Measurements from ENCODE around the gene TMEM91.
"Not testable (repeated sequence)": the region's sequence is repeated elsewhere in the genome, so short reads cannot be mapped to it uniquely, and the experiment has no call there.

TMEM91 gene

GRCh38 chr19:41376241-41376997, at the start of gene TMEM91:
Gene TMEM91, plus strand, starts transcription at chr19:41376533. Its CDS starts 1,777 bp downstream, at chr19:41378310.
- no peak for DNase-seq

DNA sequence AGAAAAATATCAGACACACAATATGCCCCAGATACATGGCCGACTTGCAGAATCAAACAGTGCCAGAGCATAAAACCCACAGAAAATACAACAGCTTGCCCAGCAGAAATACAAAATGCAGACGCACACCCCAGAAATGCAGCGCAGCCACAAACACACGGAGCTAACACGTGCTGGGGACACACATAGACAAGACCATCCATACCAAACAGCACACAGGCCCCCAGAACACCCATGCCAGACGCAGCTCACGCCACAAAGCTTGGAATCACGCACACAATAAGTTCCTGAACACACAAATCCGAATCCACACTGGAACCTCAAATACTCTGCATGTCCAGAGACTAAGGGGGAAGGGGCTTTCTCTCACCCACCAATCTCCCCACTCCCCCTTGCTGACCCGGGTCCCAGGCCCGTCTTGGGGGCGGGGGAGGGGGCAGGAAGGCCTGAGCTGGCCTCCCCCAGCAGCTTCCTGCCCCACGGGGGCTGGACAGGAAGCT, 49.2 kb upstream of the TMEM91 start:
- DNase-seq, result no peak

GRCh38 chr19:41327576-41328156, 48.7 kb upstream of the TMEM91 start:
- peak; percentile 78 for DNase-seq

GRCh38 chr19:41328157-41328841, 48.0 kb upstream of the TMEM91 start:
- DNase-seq, result no peak

- DNase-seq, result no peak
Observed at GRCh38 chr19:41328842-41329225, 47.5 kb upstream of the TMEM91 start.

GRCh38 chr19:41330481-41330880, 45.9 kb upstream of the TMEM91 start:
- DNase-seq, result no peak

- no peak for DNase-seq
Observed at GRCh38 chr19:41330946-41331678, 45.2 kb upstream of the TMEM91 start.

DNA sequence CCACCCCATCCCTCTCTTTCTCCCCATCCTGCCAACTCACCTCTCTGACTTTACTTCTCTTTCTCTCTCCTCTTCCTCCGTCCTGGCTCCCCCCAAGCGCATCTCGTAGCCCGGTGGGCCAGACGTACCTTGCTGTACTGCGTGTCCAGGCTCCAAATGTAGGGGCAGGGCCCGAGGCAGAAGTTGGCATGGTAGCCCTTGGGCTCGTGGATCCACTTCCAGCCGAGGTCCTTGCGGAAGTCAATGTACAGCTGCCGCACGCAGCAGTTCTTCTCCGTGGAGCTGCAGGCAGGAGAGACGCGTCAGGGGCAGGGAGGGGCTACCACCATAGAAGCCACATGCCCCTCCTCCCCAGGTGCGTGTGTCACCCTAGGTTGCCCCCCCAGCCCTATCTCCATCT, 44.3 kb upstream of the TMEM91 start:
- no peak for DNase-seq

DNA sequence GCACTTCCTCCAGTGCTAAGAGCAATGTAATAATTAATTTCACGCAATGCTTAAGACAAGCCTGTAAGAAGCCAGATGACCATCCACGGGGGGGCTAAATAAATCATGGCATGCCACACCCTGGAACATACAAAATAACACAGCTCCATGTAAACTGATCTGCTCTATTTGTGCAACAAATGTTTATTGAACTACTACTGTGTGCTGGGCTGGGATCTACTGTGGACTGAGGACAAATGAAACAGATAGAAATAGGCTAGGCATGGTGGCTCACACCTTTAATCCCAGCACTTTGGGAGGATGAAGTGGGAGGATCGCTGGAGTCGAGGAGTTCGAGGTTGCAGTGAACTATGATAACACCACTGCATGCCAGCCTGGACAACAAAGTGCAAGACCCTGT, 43.9 kb upstream of the TMEM91 start:
- no peak for DNase-seq

GRCh38 chr19:41334793-41335192, 41.5 kb upstream of the TMEM91 start:
- no peak for DNase-seq

- no peak for DNase-seq
Observed at GRCh38 chr19:41335467-41335866, 40.9 kb upstream of the TMEM91 start.

DNA sequence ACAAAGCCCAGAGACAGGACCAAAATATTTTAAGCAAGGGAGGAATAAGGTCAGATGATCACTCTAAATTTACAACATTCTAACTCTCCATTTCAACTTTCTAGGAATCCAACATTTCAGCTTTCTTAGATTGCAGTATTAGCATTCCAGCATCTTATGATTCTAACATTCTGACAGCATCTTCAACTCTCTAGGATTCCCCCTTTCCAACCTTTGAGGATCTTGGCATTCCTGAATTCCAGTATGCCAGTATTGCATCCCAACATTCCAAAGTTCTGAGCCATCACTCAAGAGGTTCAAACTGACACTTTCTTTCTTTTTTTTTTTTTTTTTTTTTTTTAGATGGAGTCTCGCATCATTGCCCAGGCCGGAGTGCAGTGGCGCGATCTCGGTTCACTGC, 36.4 kb upstream of the TMEM91 start:
- no peak for DNase-seq

DNA sequence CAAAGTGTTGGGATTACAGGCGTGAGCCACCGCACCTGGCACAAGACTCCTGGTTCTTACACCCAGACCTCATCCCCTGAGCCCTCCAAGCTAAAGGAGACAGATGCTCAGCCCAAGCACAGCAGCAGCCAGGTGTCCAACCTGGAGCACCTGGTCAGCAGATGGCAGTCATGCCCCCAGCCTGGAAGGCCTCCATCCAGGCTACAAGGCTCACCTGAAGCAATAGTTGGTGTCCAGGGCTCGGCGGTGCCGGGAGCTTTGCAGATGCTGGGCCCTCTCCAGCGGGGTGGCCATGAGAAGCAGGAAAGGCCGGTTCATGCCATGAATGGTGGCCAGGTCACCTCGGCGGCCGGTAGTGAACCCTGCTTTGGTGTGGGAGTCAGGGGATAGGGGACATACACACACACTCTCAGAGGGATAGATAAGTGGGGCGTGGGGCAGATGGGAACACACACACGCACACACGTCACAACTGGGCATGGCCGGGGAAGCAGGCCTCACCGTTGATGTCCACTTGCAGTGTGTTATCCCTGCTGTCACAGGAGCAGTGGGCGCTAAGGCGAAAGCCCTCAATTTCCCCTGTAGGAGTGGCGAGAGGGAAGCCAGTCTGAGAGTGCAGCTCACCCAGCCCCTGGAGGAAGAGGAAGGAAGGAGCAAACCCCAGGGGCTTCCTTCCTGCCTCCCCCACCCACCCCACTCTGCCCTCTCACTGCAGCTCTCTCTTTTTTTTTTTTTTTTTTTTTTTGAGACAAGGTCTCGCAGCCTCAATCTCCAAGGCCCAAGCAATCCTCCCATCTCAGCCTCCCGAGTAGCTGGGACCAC, 34.5 kb upstream of the TMEM91 start:
- DNase-seq, result no peak

GRCh38 chr19:41344162-41344561, 32.2 kb upstream of the TMEM91 start:
- no peak for DNase-seq

DNA sequence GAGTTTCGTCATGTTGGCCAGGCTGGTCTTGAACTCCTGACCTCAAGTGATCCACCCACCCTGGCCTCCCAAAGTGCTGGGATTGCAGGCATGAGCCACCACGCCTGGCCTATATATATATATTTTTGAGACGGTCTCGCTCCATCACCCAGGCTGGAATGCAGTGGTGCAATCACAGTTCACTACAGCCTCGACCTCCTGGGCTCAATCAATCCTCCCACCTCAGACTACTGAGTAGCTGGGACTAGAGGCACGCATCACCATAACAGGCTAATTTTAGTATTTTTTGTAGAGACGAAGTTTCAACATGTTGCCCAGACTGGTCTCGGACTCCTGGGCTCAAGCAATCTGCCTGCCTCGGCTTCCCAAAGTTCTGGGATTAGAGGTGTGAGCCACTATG, 29.4 kb upstream of the TMEM91 start:
- DNase-seq, result not testable (repeated sequence)

GRCh38 chr19:41350735-41351338, 25.5 kb upstream of the TMEM91 start:
- DNase-seq, result no peak

DNA sequence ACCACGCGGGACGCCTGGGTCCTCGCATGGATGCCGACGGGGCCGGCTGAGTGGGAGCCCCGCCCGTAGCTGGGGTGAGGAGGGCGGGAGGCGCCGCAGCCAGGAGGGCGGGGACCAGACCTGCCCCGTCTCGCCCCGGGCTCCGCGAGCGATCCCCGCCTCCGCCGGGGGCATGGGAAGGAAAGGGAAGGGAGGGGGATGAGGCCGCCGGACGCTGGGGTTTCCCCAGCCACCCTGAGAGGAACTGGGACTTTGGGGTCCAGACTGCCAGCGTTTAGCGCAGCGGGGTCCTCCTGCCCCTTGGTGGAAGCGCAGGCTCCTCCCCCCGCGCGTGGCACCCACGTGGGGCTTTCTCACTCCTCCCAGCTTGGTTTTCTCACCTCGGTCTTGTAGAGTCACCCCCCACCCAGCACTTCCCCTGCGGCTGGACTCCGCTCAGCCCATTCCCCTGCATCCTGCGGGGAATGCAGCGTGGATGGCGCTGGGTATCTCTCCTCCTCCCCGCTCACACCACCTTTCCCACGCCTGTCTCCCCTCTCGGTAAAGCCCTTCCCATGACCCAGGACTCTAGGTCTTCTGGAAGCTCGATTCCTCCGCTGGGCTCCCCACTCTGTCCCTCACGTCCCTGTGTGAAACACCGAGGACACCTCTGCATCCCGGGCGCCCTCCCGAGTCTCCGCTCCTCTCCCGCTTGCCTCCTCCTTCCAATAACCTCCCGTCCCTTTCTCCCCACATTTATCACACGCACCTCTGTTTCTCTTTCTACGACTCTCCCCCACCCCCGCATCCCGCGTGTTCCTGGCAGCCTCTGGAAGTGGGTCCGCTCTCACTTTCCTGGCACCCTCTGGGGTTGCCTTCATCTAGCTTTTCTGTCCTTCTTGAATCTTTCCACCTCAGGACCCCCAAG, 24.7 kb upstream of the TMEM91 start:
- DNase-seq, result peak; percentile 74

DNA sequence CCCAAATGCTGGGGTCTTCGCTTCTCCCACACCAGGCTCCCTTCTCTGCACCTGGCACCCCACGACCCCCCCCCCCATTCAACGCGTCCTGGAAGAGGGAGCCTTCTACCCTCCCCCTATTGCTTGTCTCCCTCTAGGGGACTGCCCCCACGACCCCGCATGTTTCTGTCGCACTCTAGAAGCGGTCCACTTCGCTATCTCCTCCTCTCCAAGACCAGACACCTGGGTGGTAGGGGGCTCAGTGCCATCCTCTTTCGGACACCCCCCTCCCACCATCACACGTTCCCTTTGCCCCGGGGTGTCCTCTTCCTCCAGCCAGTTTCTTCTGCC, 24.1 kb upstream of the TMEM91 start:
- DNase-seq, result no peak

DNA sequence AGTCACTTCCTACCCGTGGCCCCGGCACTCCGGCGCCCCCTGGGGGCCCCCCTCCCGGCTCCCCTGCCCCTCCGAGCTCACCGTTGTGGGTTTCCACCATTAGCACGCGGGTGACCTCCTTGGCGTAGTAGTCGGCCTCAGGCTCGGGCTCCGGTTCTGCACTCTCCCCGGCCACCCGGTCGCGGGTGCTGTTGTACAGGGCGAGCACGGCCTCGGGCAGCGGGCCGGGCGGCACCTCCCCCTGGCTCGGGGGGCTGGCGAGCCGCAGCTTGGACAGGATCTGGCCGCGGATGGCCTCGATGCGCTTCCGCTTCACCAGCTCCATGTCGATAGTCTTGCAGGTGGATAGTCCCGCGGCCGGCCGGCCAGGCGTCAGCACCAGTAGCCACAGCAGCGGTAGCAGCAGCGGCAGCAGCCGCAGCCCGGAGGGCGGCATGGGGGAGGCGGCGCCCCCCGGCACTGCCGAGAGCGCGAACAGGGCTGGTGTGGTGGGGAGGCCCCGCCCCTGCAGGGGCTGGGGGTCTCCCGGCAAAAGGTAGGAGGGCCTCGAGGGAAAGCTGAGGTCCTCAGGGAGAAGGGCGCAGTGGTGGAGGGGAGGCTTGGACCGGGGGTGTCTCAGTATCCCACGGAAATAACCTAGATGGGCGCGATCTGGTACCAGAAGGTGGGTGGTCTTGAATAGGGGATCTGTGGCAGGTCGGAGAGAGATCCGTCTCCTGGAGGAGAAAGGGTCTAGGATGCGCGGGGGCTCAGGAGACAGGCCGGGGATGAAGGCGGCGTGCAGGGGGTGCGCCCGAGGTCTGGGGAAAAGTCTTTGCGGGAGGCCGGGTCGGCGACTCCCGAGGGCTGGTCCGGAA, 23.5 kb upstream of the TMEM91 start:
- DNase-seq, result peak; percentile 65

All from left hindlimb (tissue), 1 donor.